Motor neuron (in vitro differentiated cells): ENCODE data around the gene BTBD3. TPM values are rescaled to one million over a fixed set of nuclear protein-coding genes. Genes with fewer than 3 reads are reported as not detected.

ENCODE experiments used
- ATAC-seq, 8 experiments: fragments of 200-7000 bp; cut with Tn5 transposase; replicated peaks in 6 of 8; 2 replicates each; pipeline ENCODE4 v1.8.0; 2021; ENCODE audit warnings: mild to moderate bottlenecking in 8 of 8, moderate library complexity in 8 of 8
- H3K27ac ChIP-seq, 2 donors: fragments of 250-450 bp; sonication (Bioruptor Pico); 2 replicates each; pipeline ENCODE4 v1.9.0; 2021; ENCODE audit warnings: antibody characterized with exemption in 2 of 2, mild to moderate bottlenecking in 2 of 2, moderate library complexity in 1 of 2
- H3K4me1 ChIP-seq, 2 donors: fragments of 250-450 bp; sonication (Bioruptor Pico); replicated peaks in 1 of 2; 2 replicates each; pipeline ENCODE4 v1.6.1; 2021; ENCODE audit warnings: antibody characterized with exemption in 2 of 2, mild to moderate bottlenecking in 2 of 2, moderate library complexity in 1 of 2
- H3K4me3 ChIP-seq, 5 donors: fragments of 250-450 bp; sonication (Bioruptor Pico); 2 replicates each; pipeline ENCODE4 v1.9.0; 2021; ENCODE audit warnings: antibody characterized with exemption in 5 of 5, mild to moderate bottlenecking in 5 of 5, moderate library complexity in 4 of 5
- WGBS, 10 experiments: fragments of 450-650 bp; shearing (Covaris generic); methylation state at CpG; one replicate each; pipeline ENCODE4 v1.0.0; 2022; 5-methylcytosine and 5-hydroxymethylcytosine counted together
- in situ Hi-C, 9 experiments: fragments of 400-800 bp; cut with MboI; loops; one replicate each; pipeline ENCODE4 v1.15.0; 2021; ENCODE audit warnings: low sequenced_read_pairs in 9 of 9, low pct_unique_long_range_greater_than_20kb in 2 of 9; ENCODE audit not compliant: unreplicated experiment in 9 of 9
- total RNA-seq, 8 experiments: library from RNA; unstranded; fragments of 300-600 nt; gene quantifications; 2 replicates each; pipeline versions ENCODE4 v1.2.3 to v1.2.4, GENCODE V29; 2022

BTBD3 gene
- total RNA-seq, 8 experiments from 2014 or later, result 11.8 to 47.5 (median 31.6) TPM

DNA sequence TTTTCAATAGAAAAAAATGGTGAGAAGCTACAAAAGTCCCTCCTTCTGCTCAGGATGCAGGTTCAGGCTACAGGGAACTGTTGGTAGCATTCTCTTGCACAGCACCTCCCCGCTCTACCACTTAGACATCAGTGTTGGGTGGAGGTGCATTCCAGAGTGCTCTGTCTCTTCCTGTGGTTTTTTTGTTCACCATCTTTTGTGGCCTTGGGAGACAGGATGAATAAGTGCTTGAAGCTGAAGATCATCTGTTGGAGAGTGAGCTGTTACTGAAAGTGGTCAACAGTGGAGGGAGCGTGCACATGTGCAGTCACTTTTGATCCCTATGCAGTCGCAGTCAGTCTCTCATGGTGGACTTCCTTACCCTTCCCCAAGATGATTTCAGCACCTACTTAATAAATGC lies 16.6 kb upstream of the BTBD3 start:
- in situ Hi-C loops, result no loop called here
- peak in 1 of 8 experiments; percentile 81 for ATAC-seq
- 38 to 100% (median 88%) methylated on average over 1 to 3 of the region's 3 CpGs; no CpG with 5 or more reads in 3 of the 10 experiments for WGBS, 10 experiments

DNA sequence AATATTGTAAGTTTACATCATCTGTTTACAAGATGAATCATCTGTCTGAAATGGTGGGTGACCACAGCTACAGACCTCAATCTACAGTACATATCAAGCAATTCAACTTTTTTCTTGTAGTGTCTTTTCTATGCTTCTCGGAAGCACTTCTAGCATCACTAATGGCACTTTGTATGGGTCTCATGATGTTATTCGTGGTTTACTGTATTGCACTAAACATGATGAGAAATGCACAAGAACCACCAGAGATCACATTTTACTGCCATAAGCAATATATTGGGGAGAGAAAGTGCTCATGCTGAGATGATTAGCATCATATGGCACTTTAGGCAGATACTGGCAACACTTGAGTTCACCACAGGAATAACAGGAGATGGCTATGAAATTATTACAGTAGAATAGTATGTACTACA lies 15.4 kb upstream of the BTBD3 start:
- H3K4me1 ChIP-seq, result peaks cover 9 to 17% of the 10 kb centered on the region in 2 donors
- no peak overlapping the region for H3K27ac ChIP-seq
- 7 to 100% (median 81%) methylated on average over 1 to 2 of the region's 2 CpGs; no CpG with 5 or more reads in 2 of the 10 experiments for WGBS, 10 experiments
- no peak overlapping the region for H3K4me3 ChIP-seq
- in situ Hi-C loops, result no loop called here
- peak in 4 of 8 experiments; percentile 60 to 79 (median 64) for ATAC-seq

More for the DNA sequence above, 16.6 kb upstream of the BTBD3 start:
- H3K4me3 ChIP-seq, result no peak overlapping the region
- peaks cover 7 to 9% of the 10 kb centered on the region in 2 donors for H3K4me1 ChIP-seq
- no peak overlapping the region for H3K27ac ChIP-seq

DNA sequence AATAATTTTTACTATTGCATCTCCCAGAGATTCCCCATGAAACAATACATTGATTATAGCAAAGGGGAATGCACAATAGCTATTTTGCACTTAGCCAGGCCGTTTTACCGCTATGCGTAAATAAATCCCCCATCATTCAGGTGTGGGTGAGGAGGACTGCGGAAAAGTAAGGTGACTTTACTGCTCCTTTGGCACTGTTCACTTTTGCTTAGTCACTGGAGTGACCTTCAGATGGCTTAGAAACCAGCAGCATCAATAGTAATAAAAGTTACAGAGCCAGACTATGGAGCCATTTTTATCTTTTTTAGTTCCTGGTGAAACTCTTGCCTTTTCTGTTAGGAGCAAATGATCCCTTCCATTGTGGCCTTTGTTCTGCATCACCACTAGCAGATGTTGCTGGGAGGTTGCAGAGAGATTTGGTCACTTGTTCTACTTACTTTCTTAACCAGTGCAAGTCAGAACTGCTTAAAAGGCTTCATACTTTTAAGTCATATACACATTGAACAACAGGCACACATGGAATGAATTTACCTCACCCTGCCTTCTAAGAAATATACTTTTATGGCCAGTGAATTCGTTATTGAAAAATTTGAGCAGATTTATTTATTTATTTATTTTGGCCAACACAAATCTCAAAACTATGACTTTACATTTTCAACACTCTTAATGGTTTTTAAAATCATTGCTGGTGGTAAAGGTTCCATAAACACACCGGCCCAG lies 12.1 kb upstream of the BTBD3 start:
- no peak for ATAC-seq
- H3K4me1 ChIP-seq, result peaks cover 11 to 18% of the 10 kb centered on the region in 2 donors
- 44 to 93% (median 76%) methylated on average over 1 to 6 of the region's 6 CpGs; no CpG with 5 or more reads in 1 of the 10 experiments for WGBS, 10 experiments
- H3K4me3 ChIP-seq, result no peak overlapping the region
- in situ Hi-C loops, result no loop called here
- no peak overlapping the region for H3K27ac ChIP-seq

DNA sequence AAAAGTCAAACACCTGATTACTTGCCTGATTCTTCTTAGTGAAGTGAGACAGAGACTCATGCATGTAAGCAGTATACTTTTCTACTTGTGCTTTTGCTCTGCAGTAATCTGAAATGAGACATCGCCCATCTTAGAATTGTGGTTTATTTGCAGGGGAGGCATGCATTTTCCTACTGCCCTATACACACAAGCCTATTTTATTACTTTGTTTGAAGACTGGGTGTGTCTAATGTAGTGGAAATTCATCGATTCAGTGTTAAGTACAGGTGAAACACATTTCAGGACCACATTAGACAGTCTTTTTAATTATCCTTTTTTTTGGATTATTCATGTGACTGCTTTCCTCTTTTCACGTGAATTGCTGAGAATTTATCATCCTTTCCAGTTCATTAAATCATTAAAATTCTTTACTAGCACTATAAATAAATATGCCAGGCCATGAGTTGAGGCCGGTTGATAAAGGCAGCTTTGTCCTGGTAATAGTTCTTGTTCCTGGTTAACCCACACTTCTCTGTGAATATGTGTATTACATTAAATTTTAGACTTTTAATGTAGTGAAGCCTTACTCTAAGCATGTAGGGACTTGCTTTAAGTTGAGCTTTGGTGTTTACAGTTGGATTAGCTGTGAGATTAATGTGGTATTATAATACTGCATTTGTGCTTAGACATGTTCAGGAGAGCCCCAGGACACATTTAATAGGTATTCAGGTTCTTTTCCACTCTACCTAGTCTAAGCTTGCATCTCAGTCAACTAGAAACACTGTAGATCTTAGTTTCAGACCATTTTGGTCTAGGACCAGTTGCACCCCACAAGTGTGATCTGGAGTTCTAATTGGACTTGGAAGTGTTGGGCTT lies 10.8 kb upstream of the BTBD3 start:
- in situ Hi-C loops, result no loop called here
- H3K4me3 ChIP-seq, result no peak overlapping the region
- no peak overlapping the region for H3K27ac ChIP-seq
- ATAC-seq, result peak in 5 of 8 experiments; percentile 32 to 81 (median 46)
- H3K4me1 ChIP-seq, result peaks cover 11 to 18% of the 10 kb centered on the region in 2 donors
- WGBS, 10 experiments, result 10 to 79% (median 69%) methylated on average over 1 to 4 of the region's 4 CpGs

DNA sequence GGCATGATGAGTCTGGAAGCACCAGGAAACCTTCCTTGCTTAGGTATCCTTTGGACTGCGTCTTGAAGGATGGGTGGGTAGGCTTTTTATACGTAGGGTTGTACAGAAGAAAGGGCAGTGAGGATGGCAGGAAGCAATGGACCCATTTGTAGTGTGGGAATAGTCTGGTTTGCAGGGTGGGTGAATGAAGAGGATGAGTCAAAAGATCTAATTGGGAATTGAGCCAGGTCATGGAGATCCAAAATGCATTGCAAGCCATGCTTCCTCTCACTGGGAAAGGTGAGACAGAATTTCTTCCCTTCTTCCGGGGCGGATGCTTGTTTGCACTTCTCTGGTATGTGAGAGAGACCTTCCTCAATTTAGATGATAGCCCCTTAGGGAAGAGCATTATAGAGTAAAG lies 10.1 kb upstream of the BTBD3 start:
- WGBS, 10 experiments, result 80 to 100% (median 95%) methylated on average over 2 to 4 of the region's 4 CpGs; no CpG with 5 or more reads in 4 of the 10 experiments
- peaks cover 11 to 18% of the 10 kb centered on the region in 2 donors for H3K4me1 ChIP-seq
- in situ Hi-C loops, result no loop called here
- no peak overlapping the region for H3K4me3 ChIP-seq
- H3K27ac ChIP-seq, result no peak overlapping the region
- ATAC-seq, result peak in 1 of 8 experiments; percentile 32

DNA sequence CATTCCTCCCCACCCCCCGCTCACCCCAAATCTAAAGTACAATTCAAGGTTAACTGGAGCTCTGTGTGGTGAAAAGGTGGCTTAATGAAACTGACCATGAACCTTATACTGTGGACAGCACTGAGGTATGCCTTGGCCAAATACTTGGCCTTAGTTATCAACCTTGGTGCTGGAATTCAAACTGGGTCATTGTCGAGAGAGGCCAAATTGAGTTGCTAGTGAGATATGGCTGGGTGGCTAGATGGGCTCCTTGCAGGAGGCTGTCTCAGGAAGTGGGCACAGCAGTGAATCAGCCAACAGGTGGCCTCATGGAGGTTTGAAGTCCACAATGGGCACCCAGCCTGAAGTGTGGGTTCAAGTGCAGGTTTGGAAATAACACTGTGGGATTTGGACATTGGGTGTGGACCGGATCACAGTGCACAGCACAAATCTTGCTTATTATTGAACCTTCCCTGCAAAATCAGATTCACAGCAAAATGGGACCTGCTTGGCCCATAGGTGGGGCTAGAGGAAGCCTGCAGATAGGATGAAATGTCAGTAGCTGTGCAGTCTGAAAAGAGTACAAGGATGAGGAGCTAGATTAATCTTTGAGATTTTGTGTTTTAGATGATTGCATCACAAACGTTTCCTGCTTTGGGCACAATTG lies 5.6 kb upstream of the BTBD3 start:
- peak in 3 of 8 experiments; percentile 55 to 59 (median 56) for ATAC-seq
- 23 to 100% (median 93%) methylated on average over 1 to 4 of the region's 4 CpGs; no CpG with 5 or more reads in 1 of the 10 experiments for WGBS, 10 experiments
- Histone ChIP-seq H3K4me3 (no peak overlapping the region), H3K4me1 (peaks cover 13 to 14% of the 10 kb centered on the region in 2 donors), H3K27ac (no peak overlapping the region)
- in situ Hi-C loops, result no loop called here

DNA sequence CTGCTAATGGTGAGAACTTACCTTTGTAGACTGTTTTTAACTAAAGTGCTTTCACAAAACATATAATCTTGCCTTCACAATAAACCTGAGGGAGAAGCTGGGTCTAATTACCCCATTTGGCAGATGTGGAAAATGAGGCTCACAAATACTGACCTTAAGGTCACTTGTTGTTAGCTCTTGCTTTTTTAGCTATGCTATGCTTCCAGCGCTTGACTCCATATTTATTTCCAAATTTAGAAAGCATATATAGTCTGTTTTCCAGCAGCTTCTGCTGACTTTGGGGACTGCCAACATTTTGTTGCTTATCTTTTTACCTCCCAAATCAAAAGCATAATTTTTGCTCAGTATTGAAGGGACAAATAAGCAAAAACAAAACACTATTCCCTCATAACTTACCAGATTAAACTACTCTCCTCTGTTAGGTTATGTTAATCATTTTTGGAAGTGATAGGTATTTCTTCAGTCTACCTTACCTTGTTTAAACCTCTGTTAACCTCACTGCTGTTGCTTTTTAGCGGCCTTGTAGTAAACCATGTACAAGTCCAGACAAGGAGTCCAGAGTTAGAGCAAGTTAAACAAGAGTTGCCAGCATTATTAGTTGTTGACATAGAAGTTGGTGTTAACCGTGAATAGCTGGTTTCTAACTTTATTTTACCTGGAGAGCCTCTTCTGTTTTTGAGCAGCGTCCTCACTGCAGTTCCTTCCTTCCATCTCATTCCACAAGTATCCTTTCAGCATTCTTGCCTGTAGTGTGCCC lies 4.9 kb upstream of the BTBD3 start:
- Histone ChIP-seq H3K4me3 (no peak overlapping the region), H3K4me1 (peaks cover 19 to 20% of the 10 kb centered on the region in 2 donors), H3K27ac (no peak overlapping the region)
- ATAC-seq, result no peak
- in situ Hi-C loops, result no loop called here
- 91 to 100% (median 100%) methylated on average over 2 to 4 of the region's 4 CpGs for WGBS, 10 experiments

DNA sequence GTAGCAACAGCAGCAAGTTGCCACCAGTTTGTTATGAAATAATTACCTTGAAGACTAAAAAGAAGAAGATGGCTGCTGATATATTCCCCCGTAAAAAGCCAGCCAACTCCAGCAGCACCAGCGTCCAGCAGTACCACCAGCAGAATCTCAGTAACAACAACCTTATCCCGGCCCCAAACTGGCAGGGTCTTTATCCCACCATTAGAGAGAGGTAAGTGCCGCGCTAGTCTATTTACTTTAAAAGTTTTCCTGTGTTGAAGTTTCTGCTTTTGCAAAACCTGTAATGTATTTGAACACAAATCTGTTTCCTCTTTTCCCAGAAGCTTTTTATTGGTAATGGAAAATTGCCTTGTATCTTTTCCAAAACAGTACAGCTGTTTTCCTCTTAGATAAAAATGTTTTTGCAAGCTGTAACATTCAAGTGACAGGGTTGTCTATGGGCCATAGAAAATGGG lies 725 bp downstream of the BTBD3 start:
- H3K4me3 ChIP-seq, result peak overlapping the region in 2 of 5 donors; percentile 13 to 27
- no peak overlapping the region for H3K27ac ChIP-seq
- WGBS, 10 experiments, result 25 to 97% (median 71%) methylated on average over 1 to 5 of the region's 5 CpGs; no CpG with 5 or more reads in 2 of the 10 experiments
- in situ Hi-C loops, result no loop called here
- no peak for ATAC-seq
- H3K4me1 ChIP-seq, result peaks cover 22 to 37% of the 10 kb centered on the region in 2 donors

DNA sequence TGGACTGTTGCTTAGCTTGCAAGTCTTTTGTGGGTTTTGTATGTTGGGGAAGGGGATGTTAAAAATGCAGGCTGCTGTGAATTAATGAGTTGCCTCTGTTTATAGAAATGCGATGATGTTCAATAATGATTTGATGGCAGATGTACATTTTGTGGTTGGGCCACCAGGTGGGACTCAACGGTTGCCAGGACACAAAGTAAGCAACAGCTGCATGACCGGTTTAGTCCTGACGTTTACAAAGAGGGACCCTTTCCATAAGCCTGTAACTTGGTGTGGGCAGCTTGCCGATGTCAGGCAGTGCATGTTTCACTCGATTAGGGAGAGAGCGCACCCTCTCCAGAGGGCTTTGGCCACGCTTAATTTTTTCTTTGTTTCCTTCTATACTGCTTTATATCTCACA lies 1.3 kb downstream of the BTBD3 start:
- Histone ChIP-seq H3K4me1 (peaks cover 22 to 37% of the 10 kb centered on the region in 2 donors), H3K4me3 (peak overlapping the region in 3 of 5 donors; percentile 13 to 17 (median 15)), H3K27ac (peak overlapping the region in 1 of 2 donors; percentile 51)
- WGBS, 10 experiments, result 0 to 92% (median 61%) methylated on average over 1 to 8 of the region's 8 CpGs; no CpG with 5 or more reads in 2 of the 10 experiments
- peak in 6 of 8 experiments; percentile 37 to 67 (median 49) for ATAC-seq
- in situ Hi-C loops, result no loop called here

DNA sequence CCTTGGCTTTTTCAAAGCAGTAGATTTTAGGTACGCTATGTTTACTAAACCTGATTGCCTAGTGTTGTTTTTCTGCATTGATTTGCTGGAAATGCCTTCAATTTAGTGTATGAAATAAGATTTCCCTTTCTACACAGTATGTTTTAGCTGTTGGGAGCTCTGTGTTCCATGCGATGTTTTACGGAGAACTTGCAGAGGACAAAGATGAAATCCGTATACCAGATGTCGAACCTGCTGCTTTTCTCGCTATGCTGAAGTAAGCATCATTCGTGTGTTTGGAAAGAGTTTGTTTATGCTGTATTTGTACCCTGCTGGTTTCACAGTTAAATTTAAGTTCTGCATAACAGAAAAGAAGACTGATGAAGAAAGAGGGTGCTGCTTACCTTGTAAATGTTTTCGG lies 1.9 kb downstream of the BTBD3 start:
- Histone ChIP-seq H3K4me3 (peak overlapping the region in 2 of 5 donors; percentile 13 to 17), H3K4me1 (peaks cover 22 to 37% of the 10 kb centered on the region in 2 donors), H3K27ac (peak overlapping the region in 1 of 2 donors; percentile 51)
- no peak for ATAC-seq
- WGBS, 10 experiments, result 72 to 100% (median 96%) methylated on average over 1 to 8 of the region's 8 CpGs
- in situ Hi-C loops, result no loop called here

DNA sequence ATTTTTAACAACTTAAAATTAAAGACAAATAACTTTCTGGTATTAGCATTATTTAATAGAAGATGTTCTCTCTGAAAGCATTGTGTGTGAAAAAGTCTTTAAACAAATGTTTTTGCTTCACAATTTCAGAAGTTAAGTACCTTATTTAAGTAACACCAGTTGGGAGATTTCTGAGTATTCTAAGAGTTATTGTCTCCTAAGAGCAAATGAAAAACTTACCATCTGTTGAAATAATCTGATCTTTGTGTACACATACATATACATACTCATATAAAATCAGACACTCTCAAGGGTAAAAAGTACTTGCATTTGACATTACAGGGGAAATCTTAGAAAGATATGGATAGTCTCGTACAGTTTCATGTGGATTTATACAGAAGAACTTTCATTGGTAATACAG lies 2.4 kb downstream of the BTBD3 start:
- Histone ChIP-seq H3K27ac (no peak overlapping the region), H3K4me1 (peaks cover 22 to 37% of the 10 kb centered on the region in 2 donors), H3K4me3 (no peak overlapping the region)
- ATAC-seq, result no peak
- in situ Hi-C loops, result no loop called here
- 60 to 100% (median 100%) methylated on average over 1 of the region's 1 CpG; no CpG with 5 or more reads in 2 of the 10 experiments for WGBS, 10 experiments

DNA sequence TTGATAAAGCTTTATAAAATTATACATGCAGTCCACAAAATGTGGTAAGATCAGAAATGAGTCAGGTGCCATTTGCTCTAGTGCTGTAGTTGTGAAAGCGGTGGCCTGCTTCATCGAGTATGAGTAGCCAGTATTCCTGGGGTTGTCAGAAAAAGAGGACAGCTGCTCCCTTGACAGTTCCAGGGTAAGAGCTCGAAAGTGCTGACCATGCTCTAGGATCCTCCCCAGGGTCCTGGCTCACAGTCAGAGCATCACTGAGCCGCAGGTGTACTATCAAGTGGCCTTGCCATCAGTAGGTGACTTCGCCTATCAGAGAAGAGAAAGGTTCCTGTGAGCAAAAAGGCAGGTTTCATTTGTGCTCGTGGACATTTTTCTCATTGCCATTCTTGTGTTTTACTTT lies 3.6 kb downstream of the BTBD3 start:
- in situ Hi-C loops, result no loop called here
- H3K4me1 ChIP-seq, result peaks cover 19 to 31% of the 10 kb centered on the region in 2 donors
- H3K4me3 ChIP-seq, result no peak overlapping the region
- WGBS, 10 experiments, result 94 to 100% (median 100%) methylated on average over 1 to 6 of the region's 6 CpGs; no CpG with 5 or more reads in 1 of the 10 experiments
- no peak for ATAC-seq
- no peak overlapping the region for H3K27ac ChIP-seq
